ENCODE measurements around the gene ILF2.
"Not testable (repeated sequence)": the region's sequence is repeated elsewhere in the genome, so short reads cannot be mapped to it uniquely, and the experiment has no call there.

Gene ILF2

DNA sequence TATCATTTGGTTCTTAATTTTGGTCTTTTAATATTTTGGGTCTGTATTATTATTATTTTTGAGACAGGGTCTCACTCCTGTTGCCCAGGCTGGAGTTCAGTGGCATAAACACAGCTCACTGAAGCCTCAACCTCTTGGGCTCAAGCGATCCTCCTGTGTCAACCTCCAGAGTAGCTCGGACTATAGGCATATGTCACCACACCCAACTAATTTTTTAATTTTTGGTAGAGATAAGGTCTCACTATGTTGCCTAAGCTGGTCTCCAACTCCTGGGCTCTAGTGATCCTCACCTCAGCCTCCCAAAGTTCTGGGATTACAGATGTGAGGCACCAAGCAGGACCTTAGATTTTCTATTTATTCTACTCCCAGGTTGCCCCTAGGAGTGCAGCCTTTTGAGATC, 2.7 kb upstream of the ILF2 start:
- peaks cover 5% of the 10 kb centered on the region for H3K27me3 ChIP-seq (ENCODE audit: control insufficient read depth, insufficient read depth, low read length)
- no peak overlapping the region for H3K9ac ChIP-seq (ENCODE audit: low read length)
- no peak overlapping the region for H3K4me3 ChIP-seq (ENCODE audit: low read length)
- H3K36me3 ChIP-seq (ENCODE audit: control insufficient read depth, insufficient read depth, low read length), result no peaks in the 10 kb centered on the region
- H3K27ac ChIP-seq (ENCODE audit: low read depth, low read length), result no peak overlapping the region
- H3K4me1 ChIP-seq (ENCODE audit: control insufficient read depth, insufficient read depth, low read length), result peaks cover 15% of the 10 kb centered on the region

DNA sequence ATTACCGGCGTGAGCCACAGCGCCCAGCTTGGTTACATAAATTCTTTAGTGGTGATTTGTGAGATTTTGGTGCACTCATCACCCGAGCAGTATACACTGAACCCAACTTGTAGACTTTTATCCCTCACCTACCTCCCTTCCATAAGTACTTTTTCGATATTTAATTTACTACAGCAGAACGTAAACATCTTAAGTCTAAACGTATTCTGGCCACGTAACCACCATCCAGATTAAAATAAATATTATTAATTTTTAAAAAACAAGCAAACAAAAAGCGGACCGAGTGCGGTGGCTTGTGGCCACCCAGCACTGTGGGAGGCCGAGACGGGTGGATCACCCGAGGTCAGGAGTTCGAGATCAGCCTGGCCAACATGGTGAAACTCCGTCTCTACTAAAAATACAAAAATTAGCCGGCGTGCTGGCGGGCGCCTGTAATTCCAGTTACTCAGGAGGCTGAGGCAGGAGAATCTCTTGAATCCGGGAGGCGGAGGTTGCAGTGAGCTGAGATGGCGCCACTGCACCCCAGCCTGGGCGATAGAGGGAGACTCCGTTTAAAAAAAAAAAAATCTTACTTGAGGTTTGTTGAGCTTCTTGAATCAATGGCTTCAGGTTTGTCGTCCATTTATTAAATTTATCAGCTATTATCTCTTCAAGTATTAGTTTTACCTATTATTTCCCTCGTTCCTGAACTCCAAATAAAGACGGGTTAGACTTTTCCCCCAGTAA, 998 bp upstream of the ILF2 start:
- H3K36me3 ChIP-seq (ENCODE audit: control insufficient read depth, insufficient read depth, low read length); H3K27me3 ChIP-seq (ENCODE audit: control insufficient read depth, insufficient read depth, low read length): not testable (repeated sequence)
- peak overlapping the region; percentile 66 for H3K4me3 ChIP-seq (ENCODE audit: low read length)

GRCh38 chr1:153670257-153670858, 435 bp downstream of the ILF2 start:
- Histone ChIP-seq H3K27ac (ENCODE audit: low read depth, low read length) (peak overlapping the region; percentile 84), H3K27me3 (ENCODE audit: control insufficient read depth, insufficient read depth, low read length) (no peaks in the 10 kb centered on the region), H3K36me3 (ENCODE audit: control insufficient read depth, insufficient read depth, low read length) (peaks cover 16% of the 10 kb centered on the region), H3K9ac (ENCODE audit: low read length) (peak overlapping the region; percentile 82), H3K4me3 (ENCODE audit: low read length) (peak overlapping the region; percentile 95), H3K4me1 (ENCODE audit: control insufficient read depth, insufficient read depth, low read length) (peaks cover 8% of the 10 kb centered on the region)

More for the DNA sequence above, 998 bp upstream of the ILF2 start:
- H3K27ac ChIP-seq (ENCODE audit: low read depth, low read length), result peak overlapping the region; percentile 77
- H3K4me1 ChIP-seq (ENCODE audit: control insufficient read depth, insufficient read depth, low read length); H3K9ac ChIP-seq (ENCODE audit: low read length): not testable (repeated sequence)

- Histone ChIP-seq H3K36me3 (ENCODE audit: control insufficient read depth, insufficient read depth, low read length) (peaks cover 23% of the 10 kb centered on the region), H3K4me1 (ENCODE audit: control insufficient read depth, insufficient read depth, low read length) (peaks cover 8% of the 10 kb centered on the region), H3K9ac (ENCODE audit: low read length) (no peak overlapping the region), H3K4me3 (ENCODE audit: low read length) (no peak overlapping the region), H3K27ac (ENCODE audit: low read depth, low read length) (no peak overlapping the region), H3K27me3 (ENCODE audit: control insufficient read depth, insufficient read depth, low read length) (no peaks in the 10 kb centered on the region)
These were observed 1.2 kb downstream of the ILF2 start for GRCh38 chr1:153669606-153670005.

DNA sequence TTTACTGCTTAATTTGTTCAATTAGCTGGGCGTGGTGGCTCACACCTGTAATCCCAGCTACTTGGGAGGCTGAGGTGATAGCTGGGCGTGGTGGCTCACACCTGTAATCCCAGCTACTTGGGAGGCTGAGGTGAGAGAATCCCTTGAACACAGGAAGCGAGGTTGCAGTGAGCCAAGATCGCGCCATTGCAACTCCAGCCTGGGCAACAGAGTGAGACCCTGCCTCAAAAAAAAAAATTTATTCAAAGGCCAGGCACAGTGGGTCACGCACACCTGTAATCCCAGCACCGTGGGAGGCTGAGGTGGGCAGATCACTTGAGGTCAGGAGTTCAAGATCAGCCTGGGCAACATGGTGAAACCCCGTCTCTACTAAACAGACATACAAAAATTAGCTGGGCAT, 2.1 kb downstream of the ILF2 start:
- H3K4me1 ChIP-seq (ENCODE audit: control insufficient read depth, insufficient read depth, low read length); H3K9ac ChIP-seq (ENCODE audit: low read length); H3K27me3 ChIP-seq (ENCODE audit: control insufficient read depth, insufficient read depth, low read length); H3K27ac ChIP-seq (ENCODE audit: low read depth, low read length); H3K4me3 ChIP-seq (ENCODE audit: low read length): not testable (repeated sequence)
- H3K36me3 ChIP-seq (ENCODE audit: control insufficient read depth, insufficient read depth, low read length), result peaks cover 29% of the 10 kb centered on the region

DNA sequence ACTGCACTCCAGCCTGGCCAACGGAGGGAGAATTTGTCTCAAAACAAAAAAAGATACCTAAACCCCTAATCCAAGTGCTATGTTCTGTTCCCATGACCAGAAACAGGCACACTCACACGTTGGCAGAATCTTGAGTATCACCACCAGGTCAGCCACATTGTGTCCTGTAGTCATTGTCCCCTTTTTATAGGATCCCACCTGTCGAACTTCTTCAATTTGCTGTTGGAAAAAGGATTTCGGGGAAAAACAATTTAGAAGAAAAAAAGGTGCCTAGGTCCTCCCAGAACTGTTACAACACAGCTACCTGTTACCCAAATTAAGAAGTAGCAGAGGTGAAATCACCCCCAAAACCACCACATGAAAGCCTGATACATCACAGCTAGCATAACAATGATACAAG, 3.4 kb downstream of the ILF2 start:
- H3K36me3 ChIP-seq (ENCODE audit: control insufficient read depth, insufficient read depth, low read length), result peaks cover 35% of the 10 kb centered on the region
- no peaks in the 10 kb centered on the region for H3K27me3 ChIP-seq (ENCODE audit: control insufficient read depth, insufficient read depth, low read length)
- peaks cover 8% of the 10 kb centered on the region for H3K4me1 ChIP-seq (ENCODE audit: control insufficient read depth, insufficient read depth, low read length)
- H3K9ac ChIP-seq (ENCODE audit: low read length), result no peak overlapping the region
- H3K4me3 ChIP-seq (ENCODE audit: low read length), result no peak overlapping the region
- H3K27ac ChIP-seq (ENCODE audit: low read depth, low read length), result no peak overlapping the region

DNA sequence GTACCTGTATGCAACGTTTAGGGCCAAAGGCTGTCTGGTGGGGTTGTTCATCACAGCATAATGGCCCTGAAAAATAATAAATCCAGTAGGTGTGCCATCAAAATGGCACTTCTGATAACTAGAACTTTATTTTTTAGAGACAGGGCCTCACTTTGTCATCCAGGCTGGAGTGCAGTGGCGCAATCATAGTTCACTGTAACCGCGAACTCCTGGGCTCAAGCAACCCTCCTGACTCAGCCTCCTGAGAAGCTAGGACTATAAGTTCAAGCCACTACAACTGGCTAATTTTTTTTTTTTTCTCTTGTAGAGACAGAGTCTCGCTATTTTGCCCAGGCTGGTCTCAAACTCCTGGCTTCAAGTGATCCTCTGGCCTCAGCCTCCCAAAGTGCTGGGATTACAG, 7.6 kb downstream of the ILF2 start:
- no peak overlapping the region for H3K9ac ChIP-seq (ENCODE audit: low read length)
- no peaks in the 10 kb centered on the region for H3K27me3 ChIP-seq (ENCODE audit: control insufficient read depth, insufficient read depth, low read length)
- H3K4me3 ChIP-seq (ENCODE audit: low read length), result no peak overlapping the region
- peaks cover 47% of the 10 kb centered on the region for H3K36me3 ChIP-seq (ENCODE audit: control insufficient read depth, insufficient read depth, low read length)
- H3K4me1 ChIP-seq (ENCODE audit: control insufficient read depth, insufficient read depth, low read length), result peaks cover 6% of the 10 kb centered on the region
- no peak overlapping the region for H3K27ac ChIP-seq (ENCODE audit: low read depth, low read length)

DNA sequence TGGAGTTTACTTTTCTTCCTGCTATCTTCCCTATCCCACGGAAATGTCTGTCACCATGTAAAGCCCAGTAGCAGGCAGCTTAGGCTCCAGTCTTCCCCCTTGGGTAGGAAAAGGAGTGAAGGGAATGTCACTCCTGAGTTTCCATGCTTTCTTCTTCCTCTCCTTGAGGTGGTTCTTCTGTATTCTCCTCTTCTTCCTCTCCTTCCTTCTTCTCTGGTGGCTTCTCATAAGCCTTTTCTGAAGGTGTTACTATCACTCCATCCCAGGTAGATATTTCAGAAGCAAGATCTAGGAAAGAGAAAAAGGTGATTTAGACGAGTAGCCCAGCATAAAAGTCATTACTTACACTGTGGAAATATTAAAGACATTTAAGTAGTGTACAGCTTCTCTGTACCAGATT, 8.5 kb downstream of the ILF2 start:
- Histone ChIP-seq H3K36me3 (ENCODE audit: control insufficient read depth, insufficient read depth, low read length) (peaks cover 42% of the 10 kb centered on the region), H3K9ac (ENCODE audit: low read length) (no peak overlapping the region), H3K4me3 (ENCODE audit: low read length) (no peak overlapping the region), H3K27ac (ENCODE audit: low read depth, low read length) (no peak overlapping the region), H3K4me1 (ENCODE audit: control insufficient read depth, insufficient read depth, low read length) (peaks cover 6% of the 10 kb centered on the region), H3K27me3 (ENCODE audit: control insufficient read depth, insufficient read depth, low read length) (no peaks in the 10 kb centered on the region)

- Histone ChIP-seq H3K4me1 (ENCODE audit: control insufficient read depth, insufficient read depth, low read length) (peaks cover 6% of the 10 kb centered on the region), H3K27me3 (ENCODE audit: control insufficient read depth, insufficient read depth, low read length) (no peaks in the 10 kb centered on the region), H3K9ac (ENCODE audit: low read length) (no peak overlapping the region), H3K4me3 (ENCODE audit: low read length) (no peak overlapping the region), H3K27ac (ENCODE audit: low read depth, low read length) (no peak overlapping the region), H3K36me3 (ENCODE audit: control insufficient read depth, insufficient read depth, low read length) (peaks cover 32% of the 10 kb centered on the region)
These were observed 9.6 kb downstream of the ILF2 start for GRCh38 chr1:153661111-153661708.

GRCh38 chr1:153659656-153660055, 11.1 kb downstream of the ILF2 start:
- Histone ChIP-seq H3K4me1 (ENCODE audit: control insufficient read depth, insufficient read depth, low read length) (peaks cover 6% of the 10 kb centered on the region), H3K27ac (ENCODE audit: low read depth, low read length) (no peak overlapping the region), H3K9ac (ENCODE audit: low read length) (no peak overlapping the region), H3K27me3 (ENCODE audit: control insufficient read depth, insufficient read depth, low read length) (no peaks in the 10 kb centered on the region), H3K4me3 (ENCODE audit: low read length) (no peak overlapping the region), H3K36me3 (ENCODE audit: control insufficient read depth, insufficient read depth, low read length) (peaks cover 24% of the 10 kb centered on the region)

DNA sequence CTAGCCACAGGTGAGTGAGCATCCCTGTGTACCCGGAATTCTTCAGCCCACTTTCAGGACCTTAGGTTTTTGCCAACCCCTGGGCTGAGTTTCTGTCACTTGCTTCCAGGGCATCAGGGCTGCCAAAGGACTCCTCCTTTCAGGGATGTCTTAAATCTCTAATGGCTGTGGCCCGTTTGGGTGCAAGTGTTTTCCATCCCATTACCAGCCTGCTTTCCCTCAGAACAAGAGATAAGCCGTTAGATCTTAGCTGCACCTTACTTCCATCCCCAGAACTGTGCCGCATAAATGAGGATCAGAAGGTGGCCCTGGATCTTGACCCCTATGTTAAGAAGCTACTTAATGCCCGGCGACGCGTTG, 11.6 kb downstream of the ILF2 start:
- H3K27me3 ChIP-seq (ENCODE audit: control insufficient read depth, insufficient read depth, low read length), result no peaks in the 10 kb centered on the region
- peak overlapping the region; percentile 91 for H3K27ac ChIP-seq (ENCODE audit: low read depth, low read length)
- H3K36me3 ChIP-seq (ENCODE audit: control insufficient read depth, insufficient read depth, low read length), result peaks cover 19% of the 10 kb centered on the region
- peak overlapping the region; percentile 81 for H3K4me3 ChIP-seq (ENCODE audit: low read length)
- H3K9ac ChIP-seq (ENCODE audit: low read length), result peak overlapping the region; percentile 20
- H3K4me1 ChIP-seq (ENCODE audit: control insufficient read depth, insufficient read depth, low read length), result peaks cover 6% of the 10 kb centered on the region

- Histone ChIP-seq H3K9ac (ENCODE audit: low read length) (peak within 1 kb of the TSS; percentile 20), H3K4me1 (ENCODE audit: control insufficient read depth, insufficient read depth, low read length) (peaks cover 6% of the 10 kb centered on the region), H3K27ac (ENCODE audit: low read depth, low read length) (peak within 1 kb of the TSS; percentile 91), H3K36me3 (ENCODE audit: control insufficient read depth, insufficient read depth, low read length) (peaks cover 18% of the 10 kb centered on the region), H3K4me3 (ENCODE audit: low read length) (peak within 1 kb of the TSS; percentile 81), H3K27me3 (ENCODE audit: control insufficient read depth, insufficient read depth, low read length) (no peaks in the 10 kb centered on the region)
These were observed 12.2 kb downstream of the ILF2 start, which contains the start of gene SNAPIN for GRCh38 chr1:153658400-153659174. SNAPIN (plus strand) TSS chr1:153658703; CDS start chr1:153658744, 41 bp downstream.

Measured in rectal smooth muscle tissue (tissue), 1 donor.